ENCODE measurements around the gene BBS12. TPM values are rescaled to one million over a fixed set of nuclear protein-coding genes. Genes with fewer than 3 reads are reported as not detected.

Gene BBS12
- polyA plus RNA-seq (ENCODE audit: insufficient read length in 4 of 4) = 10 to 100 TPM; 11.7 to 15.1 (median 13.4) TPM

GRCh38 chr4:122732329-122733026 is at the start of gene BBS12:
BBS12 (plus strand) TSS chr4:122732704; CDS start chr4:122741893, 9,189 bp downstream.
- DNase-seq (ENCODE audit: low read depth in 4 of 4, low spot score in 2 of 4) = peak; percentile 99 to 100 (median 100)

DNA sequence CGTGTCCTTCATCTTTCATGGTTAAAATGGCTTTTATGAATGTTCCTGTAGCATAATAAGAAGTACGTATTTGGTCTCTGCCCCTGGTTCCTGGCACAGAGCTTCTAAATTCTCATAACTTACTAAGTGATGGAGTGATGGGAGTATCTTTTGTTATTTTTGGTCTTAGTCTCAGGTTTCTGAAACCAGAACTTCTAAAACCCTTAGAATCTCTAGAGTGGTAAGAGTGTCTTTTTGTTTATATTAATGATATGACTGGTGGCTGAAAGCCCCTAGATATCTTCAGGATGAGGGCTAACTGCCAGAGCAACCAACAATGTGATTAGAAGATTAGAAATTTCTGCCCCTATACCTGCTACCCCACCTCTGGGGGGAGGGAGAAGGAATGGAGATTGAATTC is 45.8 kb upstream of the BBS12 start:
- no peak for DNase-seq (ENCODE audit: low read depth in 4 of 4, low spot score in 2 of 4)

GRCh38 chr4:122687531-122688061 is 44.9 kb upstream of the BBS12 start:
- no peak for DNase-seq (ENCODE audit: low read depth in 4 of 4, low spot score in 2 of 4)

- DNase-seq (ENCODE audit: low read depth in 4 of 4, low spot score in 2 of 4) = no peak
Measured at GRCh38 chr4:122688529-122689140, 43.9 kb upstream of the BBS12 start.

DNA sequence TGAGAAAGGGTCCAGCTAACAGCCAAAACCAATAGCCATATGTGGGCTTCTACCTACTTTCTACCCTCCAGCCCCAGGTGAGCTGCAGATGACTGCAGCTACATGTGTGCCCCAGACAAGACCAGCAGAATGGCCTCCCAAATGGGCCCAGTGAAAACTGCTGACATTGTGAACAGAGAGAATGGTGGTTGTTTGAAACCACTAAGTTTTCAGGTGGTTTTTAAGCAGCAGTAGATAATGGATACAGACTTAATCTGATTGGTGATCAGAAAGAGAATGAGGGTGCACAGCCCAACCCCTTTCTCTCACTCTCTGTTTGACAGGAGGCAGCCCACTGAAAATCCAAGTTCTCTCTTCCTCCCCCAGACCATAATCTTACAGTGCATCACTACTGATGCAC is 42.5 kb upstream of the BBS12 start:
- DNase-seq (ENCODE audit: low read depth in 4 of 4, low spot score in 2 of 4) = no peak

DNA sequence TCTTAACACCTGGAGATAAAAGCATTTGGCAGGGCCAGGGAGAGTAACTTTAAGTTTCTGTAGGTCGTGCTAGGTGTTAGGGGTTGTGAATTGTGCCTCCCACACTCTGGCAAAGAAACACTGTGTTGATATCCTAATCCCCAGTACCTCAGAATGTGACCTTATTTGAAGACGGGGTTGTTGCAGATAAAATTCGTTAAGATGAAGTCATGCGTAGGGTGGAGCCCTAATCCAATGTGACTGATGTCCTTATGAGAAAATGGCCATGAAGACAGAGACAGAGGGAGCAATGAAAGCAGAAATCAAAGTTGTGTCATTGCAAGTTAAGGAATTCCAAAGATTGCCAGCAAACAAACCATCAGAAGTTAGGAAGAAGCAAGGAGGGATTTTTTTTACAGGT is 40.5 kb upstream of the BBS12 start:
- DNase-seq (ENCODE audit: low read depth in 4 of 4, low spot score in 2 of 4) = no peak

DNA sequence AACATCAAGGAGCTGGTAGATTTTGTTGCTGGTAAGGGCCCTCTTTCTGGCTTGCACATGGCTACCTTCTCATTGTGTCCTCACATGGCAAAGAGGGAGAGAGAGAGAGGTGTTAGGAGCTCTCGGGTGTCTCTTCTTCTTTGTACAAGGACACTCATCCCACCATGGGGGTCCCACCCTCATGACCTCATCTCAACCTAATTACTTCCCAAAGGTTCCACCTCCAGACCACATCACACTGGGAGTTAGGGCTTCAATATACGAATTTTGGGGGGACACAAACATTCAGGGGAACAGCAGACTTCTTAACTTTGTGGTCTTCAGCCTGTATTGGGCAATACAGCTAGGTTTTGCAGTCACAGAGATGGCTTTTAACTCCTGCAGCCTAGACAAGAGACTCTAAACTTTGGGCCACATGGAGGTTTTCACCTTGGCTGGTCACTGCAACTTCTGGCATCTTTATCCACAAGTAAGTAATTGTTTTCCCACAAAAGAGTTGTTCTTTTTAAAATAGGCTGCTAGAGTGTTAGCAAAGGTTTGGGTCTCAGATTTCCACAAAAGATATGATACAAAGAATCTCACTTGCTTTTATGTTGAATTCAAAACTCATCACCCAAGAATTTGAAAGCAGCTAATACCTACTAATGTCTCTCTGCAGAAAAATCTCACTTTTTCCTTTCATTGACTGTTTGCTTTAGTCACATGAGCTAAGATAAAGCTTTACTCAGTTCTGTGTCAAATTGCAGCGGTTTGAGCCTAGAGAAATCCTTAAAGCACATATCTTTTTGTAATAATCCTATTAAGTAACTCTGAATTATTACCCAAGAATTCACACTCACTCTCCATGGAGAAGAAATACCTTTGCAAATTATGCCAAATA is 39.6 kb upstream of the BBS12 start:
- no peak for DNase-seq (ENCODE audit: low read depth in 4 of 4, low spot score in 2 of 4)

GRCh38 chr4:122695226-122695625 is 37.3 kb upstream of the BBS12 start:
- no peak for DNase-seq (ENCODE audit: low read depth in 4 of 4, low spot score in 2 of 4)

DNA sequence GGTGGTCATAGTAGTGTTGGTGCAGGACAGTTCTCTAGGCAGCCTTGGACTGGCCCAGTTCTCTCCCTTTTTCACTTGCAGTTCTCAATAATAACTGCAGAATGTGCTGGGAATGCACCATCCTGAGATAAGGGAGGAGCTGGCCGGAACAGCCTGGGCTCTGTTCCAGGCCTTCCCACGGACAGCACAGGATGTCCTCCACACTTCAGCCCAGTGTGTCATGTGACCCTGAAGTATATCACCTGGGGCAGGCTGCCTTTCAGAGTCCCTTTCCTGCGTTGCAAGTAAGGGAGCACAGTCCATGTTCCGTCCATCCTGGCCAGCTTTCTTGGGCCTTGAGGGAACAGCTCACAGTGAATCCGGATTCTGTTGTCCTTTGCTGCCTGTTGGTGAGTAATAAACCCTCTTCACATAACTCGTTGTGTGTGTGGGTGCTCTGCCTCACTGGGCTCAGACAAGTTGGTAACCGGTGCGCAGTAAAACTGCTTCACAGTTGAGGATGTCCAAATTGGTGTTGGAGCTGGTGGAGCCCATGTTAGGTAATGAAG is 32.3 kb upstream of the BBS12 start:
- DNase-seq (ENCODE audit: low read depth in 4 of 4, low spot score in 2 of 4) = no peak

DNA sequence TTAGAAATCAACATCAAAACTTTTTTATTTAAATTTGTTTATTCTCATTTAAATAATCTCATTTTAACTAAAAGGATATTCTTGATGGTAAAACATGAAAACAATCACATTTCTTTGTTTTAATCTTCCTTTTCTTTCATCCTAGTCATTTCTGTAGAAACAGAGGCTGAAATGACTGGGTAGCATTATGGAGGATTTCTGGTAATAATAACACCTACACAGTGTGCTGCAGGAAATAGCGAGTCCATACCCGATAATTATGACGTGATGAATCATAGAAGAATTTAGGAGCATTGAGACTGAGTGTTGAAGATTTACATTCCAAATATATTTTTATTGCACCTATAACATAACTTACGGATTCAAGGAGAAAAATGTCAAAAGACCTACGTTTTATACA is 31.4 kb upstream of the BBS12 start:
- no peak for DNase-seq (ENCODE audit: low read depth in 4 of 4, low spot score in 2 of 4)

- DNase-seq (ENCODE audit: low read depth in 4 of 4, low spot score in 2 of 4) = no peak
Measured at GRCh38 chr4:122701965-122702364, 30.5 kb upstream of the BBS12 start.

DNA sequence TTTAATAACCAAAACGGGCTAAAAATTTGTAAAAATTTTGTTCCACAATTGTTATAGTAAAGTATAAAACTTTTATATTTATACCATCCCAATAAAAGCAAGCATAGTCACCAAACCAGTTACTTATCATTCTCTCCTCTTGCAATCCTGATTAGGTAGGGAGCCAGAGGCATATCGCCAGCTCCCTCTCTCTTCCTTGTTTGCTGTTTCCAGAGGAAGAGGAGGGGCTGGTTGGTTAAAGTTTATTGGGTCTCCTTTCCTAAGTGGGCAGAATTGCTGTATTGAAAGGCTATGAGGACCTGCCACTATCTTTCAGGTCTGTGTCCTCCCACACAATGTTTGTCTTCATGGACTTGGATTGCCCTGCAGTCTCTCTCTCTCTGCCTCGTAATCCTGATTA is 29.6 kb upstream of the BBS12 start:
- no peak for DNase-seq (ENCODE audit: low read depth in 4 of 4, low spot score in 2 of 4)

- no peak for DNase-seq (ENCODE audit: low read depth in 4 of 4, low spot score in 2 of 4)
Measured at GRCh38 chr4:122703868-122704267, 28.6 kb upstream of the BBS12 start.

- no peak for DNase-seq (ENCODE audit: low read depth in 4 of 4, low spot score in 2 of 4)
Measured at GRCh38 chr4:122705009-122705408, 27.5 kb upstream of the BBS12 start.

DNA sequence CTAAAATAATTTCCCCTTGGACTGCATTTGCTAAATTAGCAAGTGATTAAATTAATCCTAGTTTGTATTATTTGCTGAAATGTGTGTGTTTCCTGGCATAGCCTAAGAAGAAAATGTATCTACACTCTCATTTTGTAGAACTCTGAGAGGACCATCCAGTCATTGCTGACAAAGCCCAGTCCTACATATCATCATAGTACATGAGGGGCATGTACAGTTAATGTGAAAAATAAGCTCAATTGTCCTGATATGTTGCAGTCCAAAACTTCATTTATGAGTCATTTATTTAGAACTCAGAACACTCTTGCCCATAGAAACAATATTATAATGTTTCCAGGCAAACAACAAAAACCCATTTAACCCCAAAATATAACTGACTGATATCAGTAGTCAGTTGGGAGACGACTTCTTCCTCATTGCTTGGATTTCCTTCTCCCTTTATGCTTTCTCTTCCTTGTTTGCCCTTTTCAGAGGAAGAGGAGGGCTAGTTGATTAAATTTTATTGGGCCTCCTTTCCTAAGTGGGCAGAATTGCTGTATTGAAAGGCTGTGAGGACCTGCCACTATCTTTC is 26.9 kb upstream of the BBS12 start:
- no peak for DNase-seq (ENCODE audit: low read depth in 4 of 4, low spot score in 2 of 4)

- DNase-seq (ENCODE audit: low read depth in 4 of 4, low spot score in 2 of 4) = no peak
Measured at GRCh38 chr4:122706511-122706910, 26.0 kb upstream of the BBS12 start.

DNA sequence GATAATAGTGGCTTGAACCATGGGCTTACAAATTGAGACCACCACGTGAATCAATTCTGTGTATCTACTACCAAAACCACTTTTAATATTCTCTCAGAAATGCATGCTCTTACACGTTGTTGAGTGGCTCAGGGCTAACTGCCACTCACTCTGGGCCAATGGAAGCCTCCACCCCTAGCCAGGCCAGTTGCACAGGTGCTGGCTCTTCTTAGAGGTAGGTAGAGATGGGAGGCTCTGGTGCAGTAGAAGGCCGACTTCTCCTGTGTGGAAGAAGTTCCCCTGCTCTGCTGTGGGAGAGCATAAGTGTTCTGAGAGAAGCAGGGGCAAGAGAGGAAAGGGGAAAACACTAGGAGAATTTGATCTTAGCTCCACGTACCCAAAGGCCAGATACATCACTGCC is 25.0 kb upstream of the BBS12 start:
- no peak for DNase-seq (ENCODE audit: low read depth in 4 of 4, low spot score in 2 of 4)

DNA sequence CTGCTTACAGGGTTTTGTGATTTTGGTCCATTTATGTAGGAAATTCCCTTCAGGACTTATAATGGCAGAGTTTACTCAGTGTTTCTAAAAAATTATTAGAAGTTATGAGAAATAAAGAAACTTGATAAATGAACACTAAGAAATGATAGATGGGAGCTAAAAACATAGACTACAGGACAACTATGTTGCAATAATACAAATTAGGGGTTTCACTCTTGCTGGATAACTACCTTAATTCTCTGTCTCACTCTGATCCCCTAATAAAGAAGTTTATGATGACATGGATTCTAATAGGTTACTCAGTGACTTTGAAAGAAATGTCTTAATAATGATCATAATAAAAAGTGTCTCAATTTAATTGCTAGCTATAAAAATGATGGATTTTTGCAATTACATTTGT is 23.3 kb upstream of the BBS12 start:
- no peak for DNase-seq (ENCODE audit: low read depth in 4 of 4, low spot score in 2 of 4)

- no peak for DNase-seq (ENCODE audit: low read depth in 4 of 4, low spot score in 2 of 4)
Measured at GRCh38 chr4:122710434-122711308, 21.8 kb upstream of the BBS12 start.

DNA sequence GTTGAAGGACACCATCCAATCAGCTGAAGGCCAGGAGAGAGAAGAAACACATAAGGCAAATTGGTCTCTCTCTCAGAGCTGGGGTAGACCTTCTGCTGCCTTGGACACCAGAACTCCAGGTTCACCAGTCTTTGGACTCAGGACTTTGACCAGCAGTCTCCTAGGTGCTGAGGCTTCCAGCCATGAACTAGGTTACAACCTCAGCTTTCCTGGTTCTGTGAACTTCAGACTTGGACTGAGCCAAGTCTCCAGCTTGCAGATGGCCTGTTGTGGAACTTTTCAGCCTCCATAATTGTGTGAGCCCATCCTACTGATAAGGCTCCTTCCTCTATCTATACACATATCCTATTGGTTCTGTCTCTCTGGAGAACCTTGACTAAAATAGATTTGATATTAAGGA is 20.6 kb upstream of the BBS12 start:
- DNase-seq (ENCODE audit: low read depth in 4 of 4, low spot score in 2 of 4) = no peak
